GM19099 (cell line): ENCODE data around the gene PRPF40A.

Source experiments
- POLR2A ChIP-seq: IDR thresholded peaks from 3 replicates; pipeline ENCODE4 v1.6.1; 2011; ENCODE audit warnings: low read depth; ENCODE audit not compliant: insufficient read length; ENCODE audit errors: extremely low read depth

The PRPF40A gene

DNA sequence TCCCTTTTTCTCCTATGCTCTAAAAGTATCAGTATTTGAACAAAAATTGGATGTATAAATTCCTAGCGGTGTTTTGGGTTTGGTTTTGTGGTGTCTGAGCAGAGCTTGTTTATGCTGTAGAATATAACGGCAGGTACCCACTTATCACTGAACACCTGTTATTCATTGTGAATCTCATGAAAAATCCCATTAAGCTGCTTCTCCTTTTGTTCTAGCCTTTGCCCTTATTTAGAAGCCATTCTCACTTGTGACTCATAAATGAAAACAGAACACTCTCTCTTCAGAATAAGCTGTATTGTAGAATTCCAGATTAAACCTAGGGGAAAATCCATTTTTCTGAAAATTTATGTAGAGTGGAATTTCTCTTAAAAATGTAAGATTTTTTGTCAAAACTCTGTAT lies 104.0 kb downstream of the PRPF40A start:
- TF ChIP-seq POLR2A = no peak

DNA sequence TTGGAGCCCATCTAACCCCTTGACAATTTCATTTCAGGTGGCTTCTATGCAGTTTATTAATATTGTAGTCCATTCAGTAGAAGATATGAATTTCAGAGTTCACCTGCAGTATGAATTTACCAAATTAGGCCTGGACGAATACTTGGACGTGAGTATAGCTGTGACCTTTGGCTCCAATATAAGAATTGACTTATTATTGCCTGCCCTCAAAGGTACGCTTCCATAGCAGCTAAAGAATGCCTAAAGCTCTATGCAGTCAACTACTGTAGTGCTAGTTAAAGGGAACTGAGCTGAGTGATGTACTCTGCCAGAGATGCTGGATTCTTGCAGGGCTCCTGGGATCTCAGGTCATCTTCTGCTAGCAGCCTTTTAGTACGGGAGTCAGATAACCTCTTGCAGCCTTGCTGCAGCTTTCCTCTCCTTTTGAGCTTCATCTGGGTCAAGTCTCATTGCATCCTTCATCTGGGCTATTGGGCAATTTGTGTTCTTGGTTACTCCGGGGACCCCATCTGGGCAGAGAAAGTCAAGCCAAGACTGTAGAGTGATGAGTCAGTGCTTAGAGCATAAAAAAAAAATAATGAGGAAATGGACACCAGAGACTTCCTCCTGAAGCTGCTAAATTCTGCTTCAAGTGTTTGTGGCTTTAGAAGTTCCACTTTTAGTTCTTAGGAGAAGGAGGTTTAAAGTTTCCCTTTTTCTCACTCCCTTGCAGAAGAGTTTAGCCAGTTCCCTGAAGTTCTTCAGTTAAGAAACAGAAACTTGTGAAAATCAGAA lies 105.6 kb downstream of the PRPF40A start:
- TF ChIP-seq POLR2A = no peak

DNA sequence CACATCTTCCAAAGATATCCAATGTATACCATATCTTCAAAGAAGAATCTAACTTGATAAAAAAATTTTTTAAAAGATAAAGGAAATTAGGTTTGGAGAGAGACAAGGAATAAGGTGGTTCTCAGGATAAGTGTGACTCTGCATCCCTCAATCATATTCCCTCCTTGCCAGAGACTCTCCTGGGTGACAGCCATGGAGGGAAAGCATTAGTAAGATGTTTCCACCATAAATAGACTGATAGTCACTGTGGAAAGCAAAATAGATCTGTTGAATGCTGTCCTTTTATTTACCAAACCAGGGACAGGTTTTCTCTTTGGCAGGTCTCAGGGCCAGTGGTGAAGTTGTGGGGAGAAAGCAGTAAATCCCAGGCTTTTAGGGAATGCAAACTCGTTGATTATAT lies 107.6 kb downstream of the PRPF40A start:
- no peak for TF ChIP-seq POLR2A

DNA sequence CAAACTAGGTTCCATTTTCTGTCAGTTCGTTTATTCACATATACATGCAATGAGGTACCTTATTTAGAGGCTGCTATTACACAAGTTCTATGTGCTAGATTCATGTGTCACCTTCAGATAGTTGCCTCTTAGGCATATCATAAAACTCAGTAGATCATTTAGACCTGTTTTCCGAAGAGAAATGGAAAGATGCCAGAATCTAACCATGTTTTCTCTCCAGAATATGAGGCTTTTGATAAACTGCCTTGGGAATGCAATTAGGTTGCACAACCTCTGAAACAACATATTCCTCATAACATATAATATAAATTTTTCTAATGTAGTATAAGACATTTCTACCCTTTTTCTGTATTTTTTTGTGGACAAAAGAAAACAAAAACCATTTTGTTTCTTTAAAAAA lies 108.1 kb downstream of the PRPF40A start:
- no peak for TF ChIP-seq POLR2A

DNA sequence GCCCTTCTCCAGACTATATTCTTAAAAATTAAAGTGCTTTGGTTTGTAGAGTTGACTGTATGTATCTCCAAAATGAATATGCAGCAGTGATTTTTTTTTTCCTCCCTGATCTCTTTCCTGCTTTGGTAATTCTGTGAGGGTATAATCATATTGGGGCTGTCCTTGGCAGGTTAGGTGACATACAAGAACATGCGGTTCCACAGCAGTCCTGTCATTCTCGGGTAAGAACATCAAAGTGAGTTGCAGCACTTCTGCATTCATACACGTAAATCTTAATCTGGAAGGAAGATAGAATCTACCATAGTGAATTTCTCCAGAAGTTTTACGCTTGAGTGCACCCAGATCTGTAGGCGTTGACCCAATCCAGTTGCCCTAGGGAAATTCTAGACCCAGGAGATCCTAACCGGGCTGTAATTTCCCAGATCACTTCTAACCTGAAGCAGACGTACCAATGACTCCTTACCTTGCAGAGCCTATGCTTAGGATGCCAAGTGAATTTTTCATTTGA lies 109.4 kb downstream of the PRPF40A start:
- TF ChIP-seq POLR2A = no peak

DNA sequence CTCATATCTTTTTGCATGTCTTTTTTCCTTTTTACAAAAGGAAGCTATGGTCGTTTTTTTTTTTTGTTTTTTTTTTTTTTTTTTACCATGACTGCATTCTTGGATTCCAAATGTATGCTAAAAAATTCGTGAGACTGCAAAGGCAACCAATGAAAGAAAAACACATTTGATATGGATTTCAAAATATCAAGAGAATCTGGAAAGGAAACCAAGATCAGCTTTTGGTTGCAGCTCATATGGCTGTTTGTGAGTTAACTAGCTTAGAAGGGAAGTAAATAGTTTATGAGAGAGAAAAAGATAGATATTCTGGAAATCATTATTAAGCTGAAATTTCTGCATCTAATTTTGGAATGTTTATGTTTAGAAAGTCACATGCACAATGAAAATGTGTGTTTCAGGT lies 110.3 kb downstream of the PRPF40A start:
- TF ChIP-seq POLR2A = no peak

DNA sequence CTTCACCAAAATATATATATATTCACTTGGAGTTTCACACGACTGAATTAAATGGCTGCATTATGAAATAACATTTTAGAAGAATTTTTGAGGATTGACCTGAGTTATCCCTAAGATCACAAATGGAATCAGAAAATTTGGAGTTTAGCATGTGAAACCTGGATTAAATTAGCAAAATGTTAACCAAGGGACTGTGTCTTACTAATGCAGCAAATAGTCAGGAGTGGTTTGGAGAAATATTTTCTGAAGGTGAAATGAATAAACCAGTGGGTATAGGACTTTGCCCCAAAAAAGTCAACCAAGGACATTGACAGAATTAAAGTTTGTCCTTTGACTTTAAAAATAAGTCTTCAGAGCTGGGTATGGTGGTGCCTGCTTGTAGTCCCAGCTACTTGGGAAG lies 111.2 kb downstream of the PRPF40A start:
- TF ChIP-seq POLR2A = no peak

DNA sequence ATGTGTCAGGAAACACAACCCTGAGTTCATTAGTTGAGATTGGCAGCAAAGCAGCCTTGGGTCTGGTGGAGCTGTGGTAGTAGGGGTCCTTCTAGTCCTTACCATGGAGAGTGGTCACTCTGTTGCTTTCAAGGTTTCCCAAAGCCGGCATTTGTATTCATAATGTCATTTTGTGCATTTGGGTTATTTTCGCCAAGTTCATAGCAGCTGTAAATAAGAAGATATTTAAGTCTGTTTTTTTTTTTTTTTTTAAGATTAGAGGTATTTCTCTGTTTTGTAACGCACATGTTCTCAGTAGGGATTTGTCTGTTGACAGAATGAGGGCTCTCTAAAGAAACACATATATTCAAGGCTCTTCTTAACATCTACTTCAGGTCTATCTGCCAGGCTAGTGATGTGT lies 114.1 kb downstream of the PRPF40A start:
- TF ChIP-seq POLR2A = no peak

DNA sequence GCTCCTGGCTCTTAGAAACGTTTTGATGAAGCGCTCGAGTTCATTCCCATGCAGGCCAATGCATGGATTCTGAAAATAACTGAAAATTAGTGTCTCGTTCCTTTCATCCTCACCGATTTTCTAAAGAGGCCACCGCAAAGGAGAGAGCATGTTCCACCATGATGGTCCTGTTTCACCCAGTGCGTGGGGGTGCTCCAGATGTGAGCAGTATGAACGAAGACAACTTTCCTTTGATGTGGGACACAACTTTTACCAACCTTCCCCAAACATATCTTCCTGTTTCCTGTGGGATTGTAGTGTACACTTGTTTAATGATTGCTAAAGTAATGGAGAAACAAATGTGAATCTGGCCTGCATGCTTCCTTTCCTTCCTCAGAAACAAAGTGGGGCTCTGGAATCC lies 114.5 kb downstream of the PRPF40A start:
- no peak for TF ChIP-seq POLR2A
